Stimulated activated naive CD8-positive, alpha-beta T cell treated with anti-CD3 and anti-CD28 coated beads, Interleukin-15, amount 100 ng/mL, for 72 hours (primary cell): Measurements from ENCODE around the gene OXA1L.
"Not testable (repeated sequence)": the region's sequence is repeated elsewhere in the genome, so short reads cannot be mapped to it uniquely, and the experiment has no call there.

Source experiments
- ATAC-seq: fragments of 150-1000 bp; cut with Tn5 transposase; 2 replicates; pipeline ENCODE4 v1.10.0; 2021; ENCODE audit warnings: mild to moderate bottlenecking, moderate library complexity
- DNase-seq, 2 donors: peaks; one replicate each; pipeline ENCODE4 v3.0.0; 2021 to 2022
- H3K27ac Mint-ChIP-seq, 2 donors: one replicate each; pipeline ENCODE4 v1.8.0; 2022; ENCODE audit warnings: mild to moderate bottlenecking in 2 of 2, mixed read lengths in 2 of 2, moderate library complexity in 2 of 2
- H3K27me3 Mint-ChIP-seq: one replicate; pipeline ENCODE4 v1.8.0; 2022; ENCODE audit warnings: mixed read lengths
- H3K4me1 Mint-ChIP-seq: one replicate; pipeline ENCODE4 v1.8.0; 2022; ENCODE audit warnings: mild to moderate bottlenecking, mixed read lengths
- H3K4me3 Mint-ChIP-seq, 2 donors: one replicate each; pipeline ENCODE4 v1.8.0; 2022; ENCODE audit warnings: mild to moderate bottlenecking in 2 of 2, mixed read lengths in 2 of 2, moderate library complexity in 1 of 2
- H3K9me3 Mint-ChIP-seq, 2 donors: one replicate each; pipeline ENCODE4 v1.8.0; 2022; ENCODE audit warnings: mixed read lengths in 2 of 2

The OXA1L gene

GRCh38 chr14:22778084-22778483 is 11.6 kb downstream of the OXA1L start:
- Mint-ChIP-seq H3K27ac (no peak overlapping the region), H3K4me3 (no peak overlapping the region), H3K9me3 (no peaks in the 10 kb centered on the region), H3K27me3 (no peaks in the 10 kb centered on the region), H3K4me1 (no peaks in the 10 kb centered on the region)
- DNase-seq (no peak), ATAC-seq (no peak)

- Mint-ChIP-seq H3K27me3 (no peaks in the 10 kb centered on the region), H3K9me3 (no peaks in the 10 kb centered on the region), H3K27ac (no peak overlapping the region), H3K4me3 (no peak overlapping the region), H3K4me1 (no peaks in the 10 kb centered on the region)
- DNase-seq (no peak), ATAC-seq (no peak)
Observed at GRCh38 chr14:22780105-22780679, 13.7 kb downstream of the OXA1L start.

- Mint-ChIP-seq H3K27ac (no peak overlapping the region), H3K4me3 (no peak overlapping the region), H3K9me3 (no peaks in the 10 kb centered on the region), H3K27me3 (no peaks in the 10 kb centered on the region), H3K4me1 (no peaks in the 10 kb centered on the region)
- DNase-seq = no peak
- ATAC-seq = no peak
Observed at GRCh38 chr14:22780941-22781300, 14.4 kb downstream of the OXA1L start.

- no peak for DNase-seq
- no peaks in the 10 kb centered on the region for H3K9me3 Mint-ChIP-seq
- H3K27me3 Mint-ChIP-seq = no peaks in the 10 kb centered on the region
- no peaks in the 10 kb centered on the region for H3K4me1 Mint-ChIP-seq
- ATAC-seq = no peak
- no peak overlapping the region for H3K4me3 Mint-ChIP-seq
- peak overlapping the region in 1 of 2 donors; percentile 43 for H3K27ac Mint-ChIP-seq
Observed at GRCh38 chr14:22781301-22781991, 15.0 kb downstream of the OXA1L start.

GRCh38 chr14:22786685-22787084 is 20.2 kb downstream of the OXA1L start:
- Mint-ChIP-seq H3K4me1 (peaks cover 12% of the 10 kb centered on the region), H3K9me3 (no peaks in the 10 kb centered on the region), H3K27ac (no peak overlapping the region), H3K4me3 (no peak overlapping the region), H3K27me3 (no peaks in the 10 kb centered on the region)
- no peak for ATAC-seq
- no peak for DNase-seq

- DNase-seq (no peak), ATAC-seq (no peak)
- Mint-ChIP-seq H3K9me3 (no peaks in the 10 kb centered on the region), H3K27ac (no peak overlapping the region), H3K4me3 (no peak overlapping the region), H3K4me1 (peaks cover 12% of the 10 kb centered on the region), H3K27me3 (peaks cover 19% of the 10 kb centered on the region)
Observed at GRCh38 chr14:22791301-22791700, 24.8 kb downstream of the OXA1L start.

- H3K9me3 Mint-ChIP-seq = no peaks in the 10 kb centered on the region
- H3K27me3 Mint-ChIP-seq = peaks cover 23% of the 10 kb centered on the region
- ATAC-seq = no peak
- H3K4me3 Mint-ChIP-seq = no peak overlapping the region
- no peak for DNase-seq
- H3K4me1 Mint-ChIP-seq = peaks cover 12% of the 10 kb centered on the region
- H3K27ac Mint-ChIP-seq = no peak overlapping the region
Observed at GRCh38 chr14:22792158-22792557, 25.7 kb downstream of the OXA1L start.

- not testable (repeated sequence) for H3K27ac Mint-ChIP-seq, DNase-seq, H3K4me3 Mint-ChIP-seq, ATAC-seq, H3K9me3 Mint-ChIP-seq
- Mint-ChIP-seq H3K4me1 (peaks cover 12% of the 10 kb centered on the region), H3K27me3 (peaks cover 37% of the 10 kb centered on the region)
Observed at GRCh38 chr14:22793550-22793949, 27.1 kb downstream of the OXA1L start.

- ATAC-seq (no peak), DNase-seq (no peak)
- peaks cover 12% of the 10 kb centered on the region for H3K4me1 Mint-ChIP-seq
- H3K9me3 Mint-ChIP-seq = no peaks in the 10 kb centered on the region
- H3K27me3 Mint-ChIP-seq = peaks cover 41% of the 10 kb centered on the region
- H3K4me3 Mint-ChIP-seq = no peak overlapping the region
- H3K27ac Mint-ChIP-seq = no peak overlapping the region
Observed at GRCh38 chr14:22793976-22794375, 27.5 kb downstream of the OXA1L start.

GRCh38 chr14:22794551-22794951 is 28.1 kb downstream of the OXA1L start:
- Mint-ChIP-seq H3K4me1 (peaks cover 12% of the 10 kb centered on the region), H3K27ac (no peak overlapping the region), H3K27me3 (peaks cover 47% of the 10 kb centered on the region), H3K4me3 (no peak overlapping the region), H3K9me3 (no peaks in the 10 kb centered on the region)
- ATAC-seq = no peak
- DNase-seq = no peak

GRCh38 chr14:22796087-22796707 is 29.7 kb downstream of the OXA1L start:
- peaks cover 55% of the 10 kb centered on the region for H3K27me3 Mint-ChIP-seq
- no peak for DNase-seq
- H3K27ac Mint-ChIP-seq = no peak overlapping the region
- H3K9me3 Mint-ChIP-seq = no peaks in the 10 kb centered on the region
- H3K4me1 Mint-ChIP-seq = no peaks in the 10 kb centered on the region
- no peak for ATAC-seq
- H3K4me3 Mint-ChIP-seq = no peak overlapping the region

- no peaks in the 10 kb centered on the region for H3K4me1 Mint-ChIP-seq
- peaks cover 55% of the 10 kb centered on the region for H3K27me3 Mint-ChIP-seq
- ATAC-seq (no peak), DNase-seq (no peak)
- no peak overlapping the region for H3K4me3 Mint-ChIP-seq
- no peaks in the 10 kb centered on the region for H3K9me3 Mint-ChIP-seq
- H3K27ac Mint-ChIP-seq = no peak overlapping the region
Observed at GRCh38 chr14:22797017-22797917, 30.8 kb downstream of the OXA1L start.

GRCh38 chr14:22798528-22798927 is 32.0 kb downstream of the OXA1L start:
- H3K27me3 Mint-ChIP-seq = peaks cover 55% of the 10 kb centered on the region
- no peak overlapping the region for H3K4me3 Mint-ChIP-seq
- DNase-seq = no peak
- no peaks in the 10 kb centered on the region for H3K4me1 Mint-ChIP-seq
- ATAC-seq = no peak
- no peak overlapping the region for H3K27ac Mint-ChIP-seq
- H3K9me3 Mint-ChIP-seq = no peaks in the 10 kb centered on the region

GRCh38 chr14:22800346-22800745 is 33.9 kb downstream of the OXA1L start:
- no peak for ATAC-seq
- Mint-ChIP-seq H3K4me1 (no peaks in the 10 kb centered on the region), H3K4me3 (no peak overlapping the region), H3K27ac (no peak overlapping the region), H3K27me3 (peaks cover 46% of the 10 kb centered on the region), H3K9me3 (no peaks in the 10 kb centered on the region)
- no peak for DNase-seq

GRCh38 chr14:22801716-22802115 is 35.2 kb downstream of the OXA1L start:
- Mint-ChIP-seq H3K9me3 (no peaks in the 10 kb centered on the region), H3K27ac (no peak overlapping the region), H3K27me3 (peaks cover 32% of the 10 kb centered on the region), H3K4me1 (no peaks in the 10 kb centered on the region), H3K4me3 (no peak overlapping the region)
- ATAC-seq = no peak
- no peak for DNase-seq
